Femur (tissue), 1 donor: ENCODE data around the gene RNU1-3.
"Not testable (repeated sequence)": the region's sequence is repeated elsewhere in the genome, so short reads cannot be mapped to it uniquely, and the experiment has no call there.

Source experiments
- DNase-seq: peaks from one replicate; pipeline ENCODE4 v3.0.0-alpha.2; 2017

The RNU1-3 gene

GRCh38 chr1:16651560-16651959 is 15.2 kb downstream of the RNU1-3 start:
- not testable (repeated sequence) for DNase-seq

GRCh38 chr1:16649960-16650359 is 16.8 kb downstream of the RNU1-3 start:
- not testable (repeated sequence) for DNase-seq

DNA sequence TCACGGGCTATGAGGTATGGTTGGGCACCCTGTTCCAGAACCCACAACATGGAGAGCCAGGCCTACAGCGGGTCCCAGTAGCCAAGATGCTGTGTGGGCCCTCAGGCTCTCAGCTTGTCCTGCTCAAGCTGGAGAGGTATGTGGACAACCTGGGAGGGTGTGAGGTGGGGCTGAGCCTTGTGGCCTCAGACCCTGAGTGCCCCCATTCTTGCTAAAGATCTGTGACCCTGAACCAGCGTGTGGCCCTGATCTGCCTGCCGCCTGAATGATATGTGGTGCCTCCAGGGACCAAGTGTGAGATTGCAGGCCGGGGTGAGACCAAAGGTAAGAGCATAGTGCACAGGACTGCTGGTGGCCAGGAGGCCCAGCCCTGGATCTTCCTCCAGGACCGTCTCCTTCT is 17.4 kb downstream of the RNU1-3 start:
- peak; percentile 14 for DNase-seq

DNA sequence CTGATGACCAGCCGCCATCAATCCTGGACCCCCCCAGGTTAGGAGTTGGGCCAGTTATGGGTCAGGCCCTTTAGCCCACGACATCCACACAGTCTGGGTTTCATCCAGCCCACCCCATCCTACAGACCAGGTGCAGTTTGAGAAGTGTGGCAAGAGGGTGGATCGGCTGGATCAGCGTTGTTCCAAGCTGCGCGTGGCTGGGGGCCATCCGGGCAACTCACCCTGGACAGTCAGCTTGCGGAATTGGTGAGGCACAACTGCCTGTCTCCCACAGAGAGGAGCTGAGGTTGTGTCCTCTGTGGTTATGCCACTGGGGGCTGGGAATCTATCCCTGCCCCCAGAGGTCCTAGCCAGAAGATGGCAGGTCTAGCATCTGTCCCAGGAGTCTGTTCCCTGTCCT is 18.0 kb downstream of the RNU1-3 start:
- DNase-seq, result peak; percentile 20

GRCh38 chr1:16648250-16648649 is 18.5 kb downstream of the RNU1-3 start:
- DNase-seq, result peak; percentile 23

- DNase-seq, result not testable (repeated sequence)
Measured at GRCh38 chr1:16647179-16648176, 19.3 kb downstream of the RNU1-3 start.

GRCh38 chr1:16646716-16647115 is 20.0 kb downstream of the RNU1-3 start:
- DNase-seq, result not testable (repeated sequence)

DNA sequence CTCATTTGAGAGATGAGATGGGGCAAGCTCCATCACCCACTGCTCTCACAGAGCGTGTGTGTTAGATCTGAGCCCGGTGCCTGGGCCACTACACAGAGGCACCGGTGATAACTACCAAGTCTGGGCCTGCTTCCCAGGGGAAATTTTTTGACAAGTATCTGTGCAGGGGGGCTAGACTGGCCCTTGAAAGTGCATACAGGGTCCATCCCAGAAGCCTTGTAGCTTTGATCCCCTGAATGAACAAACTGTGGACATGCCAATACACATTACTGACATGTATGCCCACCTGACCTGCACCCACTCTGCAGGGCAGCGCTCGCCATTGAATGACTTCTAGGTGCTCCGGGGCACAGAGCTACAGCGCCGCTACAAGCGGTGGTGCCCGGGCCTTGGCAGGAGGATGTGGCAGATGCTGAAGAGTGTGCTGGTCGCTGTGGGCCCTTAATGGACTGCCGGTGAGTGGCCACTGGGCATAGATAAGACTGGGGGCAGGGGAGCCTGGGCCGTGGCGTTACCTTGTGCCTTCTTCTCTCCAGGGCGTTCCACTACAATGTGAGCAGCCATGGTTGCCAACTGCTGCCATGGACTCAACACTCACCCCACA is 20.6 kb downstream of the RNU1-3 start:
- peak; percentile 15 for DNase-seq

GRCh38 chr1:16645271-16646060 is 21.3 kb downstream of the RNU1-3 start:
- peak; percentile 28 for DNase-seq

DNA sequence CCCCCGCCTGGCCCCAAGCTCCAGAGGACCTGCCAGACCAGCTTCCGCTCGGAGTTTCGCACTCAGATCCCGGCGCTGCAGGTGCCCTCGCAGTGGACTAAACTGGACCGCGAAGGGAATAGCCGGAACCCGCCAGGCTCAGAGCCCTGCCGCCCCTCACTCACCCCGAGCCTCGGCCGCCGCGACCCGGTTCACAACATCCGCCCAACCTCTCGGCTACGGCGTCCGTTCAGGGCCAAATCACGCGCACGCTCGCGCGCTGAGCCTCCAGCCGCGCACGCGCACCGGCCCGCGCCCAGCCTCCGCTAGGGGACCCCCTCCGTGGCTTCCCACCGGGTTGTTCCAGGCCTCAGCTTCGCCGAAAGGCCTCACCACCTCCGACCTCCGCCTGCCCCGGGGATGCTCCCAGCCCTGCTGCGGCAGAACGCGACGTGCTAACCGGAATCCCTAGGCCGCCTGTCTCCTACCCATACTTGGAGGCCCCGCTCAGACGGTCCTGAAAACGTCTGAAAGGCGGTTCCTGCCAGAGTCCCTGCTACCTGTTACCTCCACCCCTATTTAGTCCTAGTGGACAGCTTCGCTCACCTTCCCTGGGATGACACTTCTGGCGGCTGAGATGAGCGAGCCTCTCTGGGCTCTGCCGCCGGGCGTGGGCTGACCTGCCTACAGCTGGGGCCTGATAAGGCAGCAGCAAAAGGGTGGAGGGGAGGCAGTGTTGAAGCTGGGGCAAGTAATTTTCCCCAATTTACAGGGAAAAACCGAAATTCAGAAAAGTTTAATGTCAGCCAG is 22.1 kb downstream of the RNU1-3 start:
- DNase-seq, result peak; percentile 98

DNA sequence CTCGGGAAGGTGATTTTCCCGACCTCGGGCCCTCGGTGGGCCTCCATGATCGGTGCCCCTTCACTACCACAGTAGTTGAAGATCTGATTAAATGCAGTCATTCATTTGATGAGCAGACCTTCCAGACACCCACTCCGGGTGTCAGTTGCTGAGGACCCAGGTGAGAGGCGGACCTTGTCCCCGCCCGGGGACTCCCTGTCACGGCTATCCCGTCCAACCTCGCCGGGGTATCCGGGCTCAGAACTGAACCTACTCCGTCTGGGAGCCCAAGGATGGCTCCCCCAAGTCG is 22.6 kb downstream of the RNU1-3 start:
- DNase-seq, result no peak

GRCh38 chr1:16643476-16644192 is 23.1 kb downstream of the RNU1-3 start:
- peak; percentile 25 for DNase-seq

- DNase-seq, result peak; percentile 29
Measured at GRCh38 chr1:16643001-16643411, 23.7 kb downstream of the RNU1-3 start.

GRCh38 chr1:16642025-16642966 is 24.5 kb downstream of the RNU1-3 start:
- DNase-seq, result peak; percentile 18

DNA sequence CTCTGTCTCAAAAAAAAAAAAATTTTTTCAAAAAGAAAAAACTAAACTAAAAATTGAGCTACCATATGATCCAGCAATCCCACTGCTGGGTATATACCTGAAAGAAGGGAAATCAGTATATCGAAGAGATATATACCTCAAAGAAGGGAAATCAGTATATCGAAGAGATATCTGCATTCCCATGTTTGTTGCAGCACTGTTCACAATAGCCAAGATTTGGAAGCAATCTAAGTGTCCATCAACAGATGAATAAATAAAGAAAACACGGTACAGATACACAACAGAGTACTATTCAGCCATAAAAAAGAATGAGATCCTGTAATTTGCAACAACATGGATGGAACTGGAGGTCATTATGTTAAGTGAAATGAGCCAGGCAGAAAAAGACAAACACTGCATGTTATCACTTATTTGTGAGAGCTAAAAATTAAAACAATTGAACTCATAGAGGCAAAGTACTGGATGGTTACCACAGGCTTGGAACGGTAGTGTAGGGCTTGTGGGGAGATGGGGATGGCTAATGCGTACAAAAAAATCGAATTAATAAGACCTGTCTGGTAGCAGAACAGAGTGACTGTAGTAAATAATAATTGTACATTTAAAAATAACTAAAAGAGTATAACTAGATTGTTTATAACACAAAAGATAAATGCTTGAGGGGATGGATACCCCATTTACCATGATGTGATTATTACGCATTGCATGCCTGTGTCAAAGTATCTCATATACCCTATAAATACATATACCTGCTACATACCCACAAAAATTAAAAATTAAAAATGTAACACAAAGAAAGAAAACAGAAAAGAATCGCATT is 25.4 kb downstream of the RNU1-3 start:
- DNase-seq, result not testable (repeated sequence)

GRCh38 chr1:16639091-16640031 is 27.4 kb downstream of the RNU1-3 start:
- peak; percentile 64 for DNase-seq

DNA sequence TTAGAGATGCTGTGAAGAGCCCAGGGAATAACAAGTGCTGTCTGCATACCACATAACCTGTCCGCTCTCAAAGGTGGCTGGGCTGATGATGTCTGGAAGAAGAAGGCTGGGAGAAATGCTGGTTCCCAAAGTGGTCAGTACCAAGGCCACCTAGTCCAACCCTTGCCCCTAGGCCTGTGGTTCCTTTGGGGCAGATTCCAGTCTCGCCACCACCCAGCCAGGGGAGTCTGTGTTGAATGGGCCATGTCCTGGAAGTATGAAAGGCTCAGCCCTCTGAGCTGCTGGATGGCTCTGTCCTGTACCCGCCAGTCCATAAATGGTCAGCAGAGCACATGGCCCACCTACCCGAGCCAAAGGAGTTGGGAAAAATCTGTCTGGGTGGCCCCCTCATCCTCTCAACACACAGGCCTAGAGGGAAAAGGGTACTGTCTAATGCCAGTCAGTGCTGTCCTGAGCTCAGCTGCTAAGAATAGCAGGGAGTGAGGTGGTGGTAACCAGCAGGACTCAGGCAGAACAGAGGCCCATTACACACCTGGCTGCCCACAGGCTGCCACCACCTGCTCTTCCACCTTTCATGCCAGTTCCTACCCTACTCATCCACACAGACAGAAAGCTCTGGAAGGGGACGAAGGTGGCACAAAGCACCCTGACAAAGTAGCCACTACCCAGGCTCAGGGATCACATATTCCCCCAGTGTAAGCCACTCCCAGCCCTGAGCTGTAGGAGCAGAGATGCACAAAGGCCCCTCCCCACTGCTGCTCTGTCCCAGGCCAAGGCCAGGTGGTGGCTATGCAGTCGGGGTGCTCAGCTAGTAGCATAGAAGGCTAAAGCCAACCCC is 28.6 kb downstream of the RNU1-3 start:
- DNase-seq, result peak; percentile 18
